K562 (cell line): ENCODE measurements around the gene GPR176. TPM values are rescaled to one million over a fixed set of nuclear protein-coding genes. Genes with fewer than 3 reads are reported as not detected.

ENCODE experiments used
- ATAC-seq: fragments of 200-7000 bp; cut with Tn5 transposase; 3 replicates; pipeline ENCODE4 v1.9.1; 2020; ENCODE audit warnings: moderate library complexity
- BruUV-seq: library from RNA; stranded (reverse); fragments of 400-500 nt; replicated peaks from 2 replicates; lab custom pipeline; 2021; lab: Mats Ljungman, UMichigan
- CTCF ChIA-PET: fragments of 300-600 bp; formaldehyde crosslinking; extraction: SDS; loops from one replicate; lab custom pipeline; 2021; ENCODE audit warnings: low intra/inter-chr PET ratio; lab: Yijun Ruan, JAX
- POLR2A ChIA-PET: fragments of 300-600, 350-650 bp; sonication (Branson Sonifier 250); formaldehyde crosslinking; extraction: SDS; loops from one replicate; lab custom pipeline; 2021; ENCODE audit warnings: antibody characterized with exemption, inconsistent platforms; lab: Yijun Ruan, JAX
- DNase-seq, 4 experiments: peaks; one replicate each; pipeline versions ENCODE4 v3.0.0 to v3.0.0-alpha.2; 2011 to 2018; ENCODE audit warnings: low spot score in 3 of 4, mixed read lengths in 3 of 4; ENCODE audit errors: extremely low read depth in 1 of 4
- FAIRE-seq: peaks from 2 replicates; lab custom pipeline; 2011; peaks lifted over from hg19 to GRCh38; lab: Jason Lieb, UNC
- H2AFZ ChIP-seq: 2 replicates; pipeline ENCODE4 v1.6.0; 2011; ENCODE audit warnings: low read depth, low read length, control low read depth, inconsistent platforms
- H3K27ac ChIP-seq: fragments of 200-600 bp; 3 replicates; pipeline ENCODE4 v1.8.0; 2011; ENCODE audit warnings: low read depth, mild to moderate bottlenecking, control low read depth, inconsistent platforms, low read length, moderate library complexity, mixed read lengths; ENCODE audit errors: extremely low read depth
- H3K27me3 ChIP-seq, 2 experiments: fragments of 300-600 bp in 1 of 2; 2 replicates in 1 of 2; 3 replicates in 1 of 2; pipeline versions ENCODE4 v1.6.0 to v1.8.0; 2011; ENCODE audit warnings: inconsistent platforms in 2 of 2, low read length in 2 of 2, mild to moderate bottlenecking in 1 of 2, mixed read lengths in 1 of 2, moderate library complexity in 1 of 2; ENCODE audit not compliant: control insufficient read depth in 2 of 2, insufficient read depth in 2 of 2
- H3K36me3 ChIP-seq: fragments of 300-600 bp; 3 replicates; pipeline ENCODE4 v1.8.0; 2011; ENCODE audit warnings: mild to moderate bottlenecking, low read length, inconsistent platforms; ENCODE audit not compliant: control insufficient read depth, insufficient read depth
- H3K4me1 ChIP-seq, 2 experiments: fragments of 200-600 bp in 1 of 2; replicated peaks in 1 of 2; 2 replicates in 1 of 2; 3 replicates in 1 of 2; pipeline versions ENCODE4 v1.5.1 to v1.8.0; 2011; ENCODE audit warnings: inconsistent platforms in 2 of 2, low read length in 2 of 2, mild to moderate bottlenecking in 1 of 2, mixed read lengths in 1 of 2, moderate library complexity in 1 of 2; ENCODE audit not compliant: control insufficient read depth in 2 of 2, insufficient read depth in 2 of 2
- H3K4me2 ChIP-seq: 2 replicates; pipeline ENCODE4 v1.6.1; 2011; ENCODE audit warnings: low read length, control low read depth, inconsistent platforms, mixed read lengths; ENCODE audit not compliant: insufficient read depth
- H3K4me3 ChIP-seq: fragments of 200-600 bp; sonication (generic), shearing (Covaris generic); 2 replicates; pipeline ENCODE4 v1.5.1; 2016; ENCODE audit warnings: control low read depth, inconsistent platforms
- H3K79me2 ChIP-seq: fragments of 200-600 bp; 3 replicates; pipeline ENCODE4 v1.8.0; 2011; ENCODE audit warnings: low read length, inconsistent platforms; ENCODE audit not compliant: control insufficient read depth, insufficient read depth
- H3K9ac ChIP-seq, 2 experiments: 2 replicates each; pipeline versions ENCODE4 v1.6.0 to v1.6.1; 2011; ENCODE audit warnings: low read depth in 2 of 2, low read length in 2 of 2, control low read depth in 1 of 2, inconsistent platforms in 1 of 2, mild to moderate bottlenecking in 1 of 2, mixed read lengths in 1 of 2; ENCODE audit not compliant: insufficient read depth in 1 of 2
- H3K9me1 ChIP-seq: one replicate; pipeline ENCODE4 v1.6.0; 2011; ENCODE audit warnings: inconsistent platforms, mild to moderate bottlenecking, low read length, moderate library complexity; ENCODE audit not compliant: control insufficient read depth, insufficient read depth
- H3K9me3 ChIP-seq: replicated peaks from 2 replicates; pipeline ENCODE4 v1.5.1; 2011; ENCODE audit warnings: low read depth, low read length, inconsistent platforms; ENCODE audit not compliant: control insufficient read depth, insufficient read depth
- H4K20me1 ChIP-seq: replicated peaks from 2 replicates; pipeline ENCODE4 v1.6.1; 2011; ENCODE audit warnings: low read length, inconsistent platforms, mixed read lengths; ENCODE audit not compliant: control insufficient read depth, insufficient read depth
- CEBPB ChIP-seq: fragments of 450-650 bp; IDR thresholded peaks from 2 replicates; pipeline ENCODE4 v1.6.1; 2016; ENCODE audit warnings: missing genetic modification characterization, missing compliant biosample characterization
- KDM1A ChIP-seq, 2 experiments: fragments of 450-650 bp; IDR thresholded peaks; 2 replicates each; pipeline ENCODE4 v1.6.1; 2016; ENCODE audit warnings: mild to moderate bottlenecking in 2 of 2
- MECOM ChIP-seq: fragments of 250-450 bp; sonication (Bioruptor Pico); IDR thresholded peaks from 2 replicates; pipeline ENCODE4 v1.8.0; 2022; ENCODE audit warnings: inconsistent platforms
- MTA1 ChIP-seq: fragments of 450-650 bp; IDR thresholded peaks from 2 replicates; pipeline ENCODE4 v1.6.1; 2017; ENCODE audit warnings: borderline replicate concordance
- PPARD ChIP-seq: fragments of 250-450 bp; sonication (Bioruptor Pico); IDR thresholded peaks from 2 replicates; pipeline ENCODE4 v1.8.0; 2022; ENCODE audit warnings: inconsistent platforms, mild to moderate bottlenecking, moderate library complexity
- SMAD4 ChIP-seq: fragments of 250-450 bp; sonication (Bioruptor Pico); conservative IDR thresholded peaks from 2 replicates; pipeline ENCODE4 v1.8.0; 2021; ENCODE audit warnings: inconsistent platforms, mild to moderate bottlenecking, moderate library complexity
- TRIM24 ChIP-seq, 2 experiments: fragments of 450-650 bp; IDR thresholded peaks; 2 replicates each; pipeline ENCODE4 v1.6.1; 2016
- ZNF212 ChIP-seq: fragments of 450-650 bp; formaldehyde crosslinking; IDR thresholded peaks from 2 replicates; pipeline ENCODE4 v1.4.0; 2020; ENCODE audit warnings: mild to moderate bottlenecking
- ZNF408 ChIP-seq: fragments of 250-450 bp; sonication (Bioruptor Pico); IDR thresholded peaks from 2 replicates; pipeline ENCODE4 v1.4.0; 2020; ENCODE audit warnings: low read depth, mild to moderate bottlenecking, moderate library complexity
- WGBS: fragments of 100-300 bp; shearing (Covaris generic); methylation state at CpG from one replicate; pipeline ENCODE4 v1.1.6; 2016; ENCODE audit warnings: low coverage, mixed read lengths; ENCODE audit not compliant: insufficient coverage; ENCODE audit errors: missing lambda C conversion rate; 5-methylcytosine and 5-hydroxymethylcytosine counted together
- in situ Hi-C: fragments of 300-500 bp; cut with MboI; formaldehyde crosslinking; loops from 4 replicates; pipeline ENCODE4 v1.15.0; 2018; ENCODE audit warnings: inconsistent platforms, mixed read lengths
- intact Hi-C: fragments of 100-400 bp; cut with micrococcal nuclease; formaldehyde crosslinking; loops from 2 replicates; pipeline ENCODE4 v1.14.2; 2022
- polyA plus RNA-seq, 8 experiments: library from polyadenylated mRNA; depleted of rRNA in 4 of 8; stranded (reverse) in 5 of 8; unstranded in 3 of 8; fragments of >200 nt; fragmentation: Nextera tagmentation in 2 of 8; fragmentation: Illumina TruSeq in 1 of 8; extraction: Ambion mirVana in 2 of 8; extraction: Trizol in 1 of 8; gene quantifications; 2 replicates each; pipeline versions ENCODE4 v1.2.1 to v1.2.3, GENCODE V29; 2011 to 2014; ENCODE audit warnings: inconsistent platforms in 1 of 8, missing spikeins in 1 of 8
- total RNA-seq, 7 experiments: library from RNA; depleted of rRNA in 6 of 7; stranded (reverse); fragments of >200 nt in 6 of 7; fragmentation: Illumina TruSeq in 2 of 7; extraction: Trizol in 2 of 7; gene quantifications; 2 replicates each; pipeline versions ENCODE4 v1.2.1 to v1.2.3, GENCODE V29; 2011 to 2021; ENCODE audit warnings: low replicate concordance in 1 of 7
- TF ChIP-seq, protein P1 (sequence below): sonication (generic); formaldehyde crosslinking; IDR thresholded peaks from 2 replicates; pipeline ENCODE4 v1.8.1; 2023; ENCODE audit warnings: mild to moderate bottlenecking, missing genetic modification reagents

The GPR176 gene
- total and polyA plus RNA-seq, 9 of the 15 experiments (the other 6 are each of a cell fraction or from before 2014, with no cell fraction given): 0.03 to 1.2 (median 0.76) TPM

DNA sequence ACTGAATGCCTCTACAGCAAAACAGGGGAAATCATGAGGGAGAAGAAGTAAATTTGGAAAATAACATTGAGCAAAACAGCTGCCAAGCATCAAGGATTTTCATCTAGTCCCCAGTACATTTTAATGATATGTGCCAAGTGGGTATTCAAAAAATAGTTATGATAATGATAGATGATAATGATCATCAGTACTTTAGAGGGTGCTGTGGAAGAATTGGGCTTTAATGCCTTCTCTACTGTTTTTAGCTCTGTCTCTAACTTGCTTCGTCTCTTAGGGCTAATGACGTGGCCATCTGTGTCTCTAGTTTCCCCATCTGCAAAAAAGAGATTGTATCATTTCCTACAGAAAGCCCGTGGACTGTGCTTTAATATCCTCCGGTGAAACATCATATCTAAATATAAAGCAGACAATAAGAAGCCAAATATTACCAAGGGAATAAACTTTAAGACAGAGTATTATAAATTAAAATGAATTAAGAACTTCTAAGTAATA is 127.2 kb downstream of the GPR176 start:
- H3K4me2 ChIP-seq: no peak overlapping the region
- no peaks in the 10 kb centered on the region for H3K9me1 ChIP-seq
- no peak overlapping the region for H2AFZ ChIP-seq
- H3K9ac ChIP-seq: no peak overlapping the region
- no peak for ATAC-seq
- TF ChIP-seq CEBPB (tag): no peak
- no peak for TF ChIP-seq ZNF408 (CRISPR knock-in tag)
- TF ChIP-seq MTA1: no peak
- TF ChIP-seq TRIM24 (IDR thresholded peaks at IDR 0.05): no peak
- no peak for TF ChIP-seq ZNF212 (CRISPR knock-in tag)
- no peak for TF ChIP-seq PPARD (CRISPR knock-in tag)
- no peak for TF ChIP-seq MECOM (CRISPR knock-in tag)
- TF ChIP-seq SMAD4 (CRISPR knock-in tag): no peak
- TF ChIP-seq, protein P1, sequence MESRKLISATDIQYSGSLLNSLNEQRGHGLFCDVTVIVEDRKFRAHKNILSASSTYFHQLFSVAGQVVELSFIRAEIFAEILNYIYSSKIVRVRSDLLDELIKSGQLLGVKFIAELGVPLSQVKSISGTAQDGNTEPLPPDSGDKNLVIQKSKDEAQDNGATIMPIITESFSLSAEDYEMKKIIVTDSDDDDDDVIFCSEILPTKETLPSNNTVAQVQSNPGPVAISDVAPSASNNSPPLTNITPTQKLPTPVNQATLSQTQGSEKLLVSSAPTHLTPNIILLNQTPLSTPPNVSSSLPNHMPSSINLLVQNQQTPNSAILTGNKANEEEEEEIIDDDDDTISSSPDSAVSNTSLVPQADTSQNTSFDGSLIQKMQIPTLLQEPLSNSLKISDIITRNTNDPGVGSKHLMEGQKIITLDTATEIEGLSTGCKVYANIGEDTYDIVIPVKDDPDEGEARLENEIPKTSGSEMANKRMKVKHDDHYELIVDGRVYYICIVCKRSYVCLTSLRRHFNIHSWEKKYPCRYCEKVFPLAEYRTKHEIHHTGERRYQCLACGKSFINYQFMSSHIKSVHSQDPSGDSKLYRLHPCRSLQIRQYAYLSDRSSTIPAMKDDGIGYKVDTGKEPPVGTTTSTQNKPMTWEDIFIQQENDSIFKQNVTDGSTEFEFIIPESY (CRISPR knock-in tag): no peak
- TF ChIP-seq KDM1A (IDR thresholded peaks at IDR 0.05): no peak
- under 1% methylated on average over 4 of the region's 4 CpGs for WGBS
- no peak for DNase-seq
- no peaks in the 10 kb centered on the region for H4K20me1 ChIP-seq
- POLR2A ChIA-PET: no interaction called here
- no peak overlapping the region for H3K27ac ChIP-seq
- in situ Hi-C loops (loop anchor here (25.0 kb wide), 1 partner anchor 219 kb away; no protein-coding TSS in a partner anchor), intact Hi-C loops (no loop called here)
- no TSS peak for BruUV-seq
- H3K4me1 ChIP-seq: no peaks in the 10 kb centered on the region; a peak in 1 of 5 replicates
- CTCF ChIA-PET: no interaction called here
- H3K4me3 ChIP-seq: no peak overlapping the region
- no peak for FAIRE-seq
- H3K79me2 ChIP-seq: no peaks in the 10 kb centered on the region
- H3K9me3 ChIP-seq: no peaks in the 10 kb centered on the region
- H3K36me3 ChIP-seq: no peaks in the 10 kb centered on the region
- peaks cover 15 to 20% of the 10 kb centered on the region in 2 experiments for H3K27me3 ChIP-seq
